ENCODE measurements around the gene ZFP69B.
A peak's percentile ranks its signal among the peaks of the same experiment; 100 is the strongest.
"Not testable (repeated sequence)": the region's sequence is repeated elsewhere in the genome, so short reads cannot be mapped to it uniquely, and the experiment has no call there.

Gene ZFP69B

DNA sequence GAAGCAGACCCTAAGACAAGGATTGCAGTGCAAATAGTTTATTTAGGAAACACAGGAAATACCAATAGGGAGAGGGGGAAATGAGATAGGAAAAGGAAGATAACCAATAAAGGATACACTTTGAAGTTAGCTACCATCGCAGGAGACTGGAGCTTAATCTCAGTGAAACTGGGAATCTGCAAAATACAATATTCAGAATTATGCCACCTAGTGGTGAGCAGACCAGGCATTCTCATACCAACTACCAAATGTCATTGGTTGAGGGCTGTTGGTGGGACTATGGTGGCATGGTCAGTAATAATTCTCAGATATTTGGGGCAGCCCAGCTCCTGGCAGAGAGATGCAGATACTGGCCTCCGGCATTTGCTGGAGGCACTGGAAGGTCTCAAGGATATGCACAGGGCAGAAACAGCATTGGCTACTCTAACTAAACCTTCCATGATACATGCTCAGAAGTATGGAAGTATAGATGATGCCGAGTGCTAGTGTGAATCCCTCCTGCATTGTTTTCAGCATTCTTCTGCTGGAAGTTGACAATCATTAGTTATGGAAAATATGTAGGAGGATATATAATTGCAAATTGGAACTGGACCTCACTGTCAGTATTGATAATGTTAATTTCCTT, 11.8 kb upstream of the ZFP69B start:
- no peak for DNase-seq

DNA sequence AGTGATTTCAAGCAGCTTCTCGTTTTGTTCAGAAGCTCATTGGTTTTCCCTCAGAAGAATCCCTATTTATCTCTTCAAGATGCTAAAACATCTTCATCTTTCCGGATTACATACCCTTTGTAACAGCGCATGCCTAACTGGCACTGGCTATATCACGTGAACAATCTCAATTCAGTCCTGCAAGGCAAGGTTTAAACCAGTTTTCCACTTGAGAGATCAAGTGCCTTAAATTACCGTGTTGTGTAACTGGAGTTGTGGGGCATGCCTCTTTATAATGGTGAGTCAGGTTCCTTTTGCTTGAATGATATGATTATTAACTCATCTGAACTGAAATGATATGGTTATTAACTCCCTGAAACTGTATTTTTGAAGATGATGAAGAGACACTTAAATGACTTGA, 11.0 kb upstream of the ZFP69B start:
- no peak for DNase-seq

DNA sequence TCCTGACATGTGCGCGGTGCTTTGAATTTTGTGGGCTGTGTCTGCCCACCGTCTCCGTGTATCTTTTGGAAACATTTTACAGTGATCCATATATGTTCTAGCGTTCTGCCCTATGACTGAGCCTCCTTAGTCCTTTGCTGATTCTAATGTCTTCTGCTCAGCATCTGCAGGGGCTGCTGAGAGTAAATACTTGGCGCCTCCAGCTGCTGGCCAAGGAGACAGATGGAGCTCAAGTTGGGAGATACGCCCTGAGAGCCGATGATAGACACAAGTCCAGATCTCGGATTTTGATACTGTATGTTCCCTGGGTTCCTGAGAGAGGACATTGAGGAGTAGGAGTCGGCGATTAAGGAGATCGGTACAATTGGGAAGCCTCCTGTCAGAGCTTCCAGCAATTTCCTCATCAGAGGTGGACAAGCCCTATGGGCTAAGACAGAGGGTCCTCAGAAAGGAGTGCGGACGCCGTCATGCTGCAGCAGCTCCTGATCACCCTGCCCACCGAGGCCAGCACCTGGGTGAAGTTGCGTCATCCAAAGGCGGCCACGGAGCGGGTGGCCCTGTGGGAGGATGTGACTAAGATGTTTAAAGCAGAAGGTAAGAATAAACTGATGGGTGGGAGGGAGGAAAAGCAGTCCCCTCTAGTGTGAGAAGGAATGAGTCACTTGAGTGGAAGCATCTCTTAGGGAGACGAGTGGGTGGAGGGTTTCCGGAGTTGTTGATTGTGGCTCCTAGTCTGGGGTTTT, 390 bp downstream of the ZFP69B start:
- no peak for DNase-seq

DNA sequence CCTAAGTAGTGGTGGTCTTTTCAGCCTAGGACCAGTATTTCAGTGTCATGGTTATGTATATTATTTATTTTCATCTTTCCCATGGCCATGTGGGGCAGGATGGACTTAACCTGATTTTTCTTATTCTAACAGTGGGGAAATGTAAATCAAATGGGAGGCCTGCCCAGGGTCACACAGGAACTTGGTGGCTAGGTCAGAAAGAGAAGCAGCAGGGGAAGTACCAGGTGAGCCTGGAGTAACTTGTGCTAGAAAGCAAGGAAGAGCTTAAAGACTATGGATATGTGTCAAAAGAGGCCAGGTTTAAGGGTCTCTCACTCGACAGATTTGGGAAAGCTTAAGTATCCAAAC, 936 bp downstream of the ZFP69B start:
- no peak for DNase-seq

DNA sequence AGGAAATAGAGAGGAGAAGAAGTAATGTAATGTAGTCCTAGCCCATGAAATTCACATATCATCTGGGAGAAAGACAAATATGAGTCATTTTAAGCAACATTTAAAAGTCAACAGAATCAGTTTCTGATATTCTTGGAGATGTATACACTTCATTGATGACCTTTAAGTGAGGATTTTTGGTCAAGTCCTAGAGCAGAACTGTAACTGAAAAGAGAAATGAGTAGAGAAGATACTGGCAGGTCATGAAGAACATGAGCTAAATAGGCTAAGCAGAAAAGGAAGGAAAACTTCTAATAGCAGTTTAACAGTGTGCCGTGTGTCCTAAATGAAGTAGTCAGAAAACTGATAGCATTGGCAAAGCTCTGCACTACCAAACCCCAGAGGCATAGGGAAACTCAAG, 4.6 kb downstream of the ZFP69B start:
- no peak for DNase-seq

DNA sequence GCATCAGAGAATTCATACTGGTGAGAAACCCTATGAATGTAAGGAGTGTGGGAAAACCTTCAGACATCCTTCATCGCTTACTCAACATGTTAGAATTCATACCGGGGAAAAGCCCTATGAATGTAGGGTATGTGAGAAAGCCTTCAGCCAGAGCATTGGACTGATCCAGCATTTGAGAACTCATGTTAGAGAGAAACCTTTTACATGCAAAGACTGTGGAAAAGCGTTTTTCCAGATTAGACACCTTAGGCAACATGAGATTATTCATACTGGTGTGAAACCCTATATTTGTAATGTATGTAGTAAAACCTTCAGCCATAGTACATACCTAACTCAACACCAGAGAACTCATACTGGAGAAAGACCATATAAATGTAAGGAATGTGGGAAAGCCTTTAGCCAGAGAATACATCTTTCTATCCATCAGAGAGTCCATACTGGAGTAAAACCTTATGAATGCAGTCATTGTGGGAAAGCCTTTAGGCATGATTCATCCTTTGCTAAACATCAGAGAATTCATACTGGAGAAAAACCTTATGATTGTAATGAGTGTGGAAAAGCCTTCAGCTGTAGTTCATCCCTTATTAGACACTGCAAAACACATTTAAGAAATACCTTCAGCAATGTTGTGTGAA, 12.8 kb downstream of the ZFP69B start:
- no peak for DNase-seq

DNA sequence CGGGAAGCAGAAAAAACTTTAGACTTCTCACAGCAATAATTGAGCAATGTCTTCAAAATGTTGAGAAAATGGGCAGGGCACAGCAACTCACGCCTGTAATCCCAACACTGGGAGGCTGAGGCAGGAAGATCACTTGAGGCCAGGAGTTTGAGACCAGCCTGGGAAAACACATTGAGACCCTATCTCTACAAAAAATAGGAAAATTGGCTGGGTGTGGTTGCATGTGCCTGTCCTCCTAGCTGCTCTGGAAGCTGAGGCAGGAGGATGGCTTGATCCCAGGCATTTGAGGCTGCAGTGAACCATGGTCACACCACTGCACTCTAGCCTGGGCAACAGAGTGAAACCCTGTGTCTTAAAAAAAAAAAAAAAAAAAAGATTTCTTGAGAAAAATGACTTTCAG, 19.1 kb downstream of the ZFP69B start:
- no peak for DNase-seq

DNA sequence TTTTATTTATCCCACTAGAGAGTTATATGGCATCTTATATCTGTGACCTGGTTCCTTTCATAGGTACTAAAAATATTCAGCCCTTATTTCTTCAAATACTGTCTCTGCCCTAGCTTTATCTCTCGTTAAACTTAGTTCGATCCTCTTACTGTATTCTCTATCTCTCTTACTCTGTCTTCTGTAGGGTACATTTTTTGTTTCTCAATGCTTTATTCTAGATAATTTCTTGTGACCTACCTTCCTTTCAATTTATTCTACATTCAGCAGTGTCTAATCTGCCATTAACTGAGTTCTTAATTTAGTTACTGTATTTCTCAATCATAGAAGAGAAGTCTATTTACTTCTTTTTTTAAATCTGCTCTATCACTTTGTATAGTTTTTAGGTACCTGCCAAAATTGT, 25.0 kb downstream of the ZFP69B start:
- DNase-seq, result no peak

DNA sequence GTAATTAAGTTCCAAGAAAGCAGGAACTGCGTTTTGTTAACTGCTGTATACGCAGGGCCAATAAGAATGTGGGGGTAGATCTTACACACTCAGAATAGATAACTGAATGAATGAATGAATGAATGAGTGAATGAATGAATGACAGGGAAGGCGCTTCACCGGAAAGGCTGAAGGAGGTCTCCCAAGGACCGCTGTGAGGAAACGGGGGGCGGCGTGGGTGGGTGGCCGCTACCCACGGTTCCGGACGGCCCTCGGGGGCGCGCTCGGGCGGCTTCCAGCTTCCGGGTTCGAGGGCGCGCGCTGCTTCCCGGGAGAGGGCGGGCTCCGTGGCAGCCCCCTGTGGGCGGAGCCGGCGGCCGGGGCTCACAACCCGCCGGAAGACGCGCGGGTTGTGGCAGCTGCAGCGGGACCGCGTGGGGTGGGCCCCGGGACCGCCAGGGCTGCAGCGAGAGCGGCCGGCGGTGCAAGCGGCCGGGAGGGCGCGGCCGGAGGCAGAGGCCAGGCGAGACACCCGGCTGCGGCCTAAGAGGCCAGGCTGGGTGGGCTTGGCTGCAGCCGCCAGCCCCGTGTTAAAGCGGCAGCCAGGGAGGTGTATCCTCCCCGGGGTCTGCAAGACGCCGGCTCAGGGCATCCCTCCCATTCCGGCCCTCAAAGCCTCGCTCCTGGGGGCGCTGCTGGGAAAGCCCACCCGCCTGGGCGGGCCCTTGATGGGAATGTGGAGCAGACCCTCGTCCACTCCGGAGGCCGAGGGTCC, 26.8 kb downstream of the ZFP69B start, which contains the start of gene ZFP69:
TSS of gene ZFP69 (plus strand) at position 367 of the 754 bp plus-strand sequence. CDS start 2,072 bp downstream, outside the sequence.
- DNase-seq, result peak; percentile 21 to 34

DNA sequence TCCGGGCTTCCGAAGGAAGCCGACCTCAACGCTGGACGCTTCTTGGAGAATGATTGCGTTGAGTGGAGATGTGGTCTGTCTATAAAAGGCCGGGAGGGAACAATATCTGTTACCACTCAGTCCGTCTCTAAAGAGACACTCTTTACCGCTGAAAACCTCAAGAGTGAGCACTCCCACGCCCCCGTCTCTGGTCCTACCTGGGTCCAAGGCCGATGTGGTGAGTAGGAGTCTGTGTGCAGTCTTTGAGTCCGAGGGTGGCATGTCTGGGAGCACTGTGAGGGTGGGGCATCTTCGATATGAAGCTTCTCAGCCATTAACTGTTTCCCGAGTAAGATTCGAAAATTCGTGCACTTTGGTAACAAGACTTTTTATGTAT, 27.4 kb downstream of the ZFP69B start:
- no peak for DNase-seq

DNA sequence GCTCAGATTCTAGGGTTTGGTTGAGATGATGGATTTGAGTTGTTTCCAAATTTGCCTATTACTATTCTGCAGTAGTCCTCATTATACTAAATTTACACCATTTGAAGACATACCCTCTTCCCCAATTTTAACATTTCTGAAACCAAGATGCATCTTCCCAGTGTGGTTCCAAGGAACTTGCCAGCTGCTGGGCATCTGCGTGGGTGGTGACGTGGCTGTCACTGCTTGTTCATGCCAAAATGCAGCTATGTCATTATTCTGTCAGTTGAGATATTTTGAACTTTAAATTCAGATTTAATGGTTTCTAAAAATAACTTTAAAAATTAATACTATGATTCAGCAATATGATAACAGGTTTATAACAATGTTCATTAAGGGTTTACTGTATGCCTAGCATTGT, 28.0 kb downstream of the ZFP69B start:
- no peak for DNase-seq

DNA sequence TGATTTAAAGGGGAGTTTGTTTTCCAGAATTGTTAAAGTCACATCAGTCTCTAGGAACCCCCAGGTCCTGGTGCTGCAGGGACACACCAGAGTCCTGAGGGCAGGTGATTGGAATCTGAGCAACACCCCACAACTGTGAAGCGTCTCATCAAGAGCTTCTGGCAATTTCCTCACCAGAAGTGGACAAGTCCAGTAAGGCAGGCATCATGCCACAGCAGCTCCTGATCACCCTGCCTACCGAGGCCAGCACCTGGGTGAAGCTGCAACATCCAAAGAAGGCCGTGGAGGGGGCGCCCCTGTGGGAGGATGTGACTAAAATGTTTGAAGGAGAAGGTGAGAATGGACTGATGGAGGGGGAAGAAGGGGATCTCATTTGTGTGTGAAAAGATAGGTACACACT, 28.9 kb downstream of the ZFP69B start:
- DNase-seq, result no peak

DNA sequence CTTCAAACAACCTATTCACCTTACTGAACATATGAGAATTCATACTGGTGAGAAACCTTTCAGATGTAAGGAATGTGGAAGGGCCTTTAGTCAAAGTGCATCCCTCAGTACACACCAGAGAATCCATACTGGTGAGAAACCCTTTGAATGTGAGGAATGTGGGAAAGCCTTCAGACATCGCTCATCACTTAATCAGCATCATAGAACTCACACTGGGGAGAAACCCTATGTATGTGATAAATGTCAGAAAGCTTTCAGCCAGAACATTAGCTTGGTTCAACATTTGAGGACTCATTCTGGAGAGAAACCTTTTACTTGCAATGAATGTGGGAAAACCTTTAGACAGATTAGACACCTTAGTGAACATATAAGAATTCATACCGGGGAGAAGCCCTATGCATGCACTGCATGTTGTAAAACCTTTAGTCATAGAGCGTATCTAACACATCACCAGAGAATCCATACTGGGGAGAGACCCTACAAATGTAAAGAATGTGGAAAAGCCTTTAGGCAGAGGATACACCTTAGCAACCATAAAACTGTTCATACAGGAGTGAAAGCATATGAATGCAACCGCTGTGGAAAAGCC, 45.1 kb downstream of the ZFP69B start:
- DNase-seq, result no peak

DNA sequence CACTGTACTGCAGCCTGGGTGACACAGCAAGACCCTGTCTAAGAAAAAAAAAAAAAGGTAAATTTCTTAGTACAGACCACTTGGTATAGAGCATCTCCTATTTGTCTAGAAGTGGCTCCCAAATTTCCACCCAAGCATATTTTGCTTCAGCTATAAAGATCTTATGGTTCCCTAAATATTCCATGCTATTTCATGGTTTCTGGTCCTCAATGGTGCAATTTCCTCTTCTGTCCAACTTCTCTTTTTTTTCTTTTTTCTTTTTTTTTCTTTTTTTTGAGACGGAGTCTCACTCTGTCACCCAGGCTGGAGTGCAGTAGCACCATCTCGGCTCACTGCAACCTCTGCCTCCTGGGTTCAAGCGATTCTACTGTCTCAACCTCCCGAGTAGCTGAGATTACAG, 52.4 kb downstream of the ZFP69B start:
- DNase-seq, result not testable (repeated sequence)

DNA sequence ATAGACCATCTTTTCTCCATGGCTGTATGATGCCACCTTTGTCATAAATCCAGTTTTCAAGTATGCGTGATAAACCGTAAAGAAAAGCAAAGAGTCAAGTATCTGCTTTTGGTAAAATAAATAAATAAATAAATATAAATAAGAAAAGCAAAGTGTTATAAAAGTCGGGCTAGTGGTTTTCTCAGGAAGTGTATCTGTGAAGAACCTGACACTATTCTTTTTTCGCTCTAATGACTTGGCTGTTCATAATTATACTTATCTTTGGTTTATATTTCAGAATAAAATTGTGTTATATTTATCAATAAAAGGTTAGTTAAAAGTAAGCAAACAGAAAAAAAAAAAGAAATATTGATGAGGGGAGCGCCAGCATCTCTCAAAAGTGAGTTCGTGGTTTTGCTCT, 57.7 kb downstream of the ZFP69B start:
- DNase-seq, result no peak

DNA sequence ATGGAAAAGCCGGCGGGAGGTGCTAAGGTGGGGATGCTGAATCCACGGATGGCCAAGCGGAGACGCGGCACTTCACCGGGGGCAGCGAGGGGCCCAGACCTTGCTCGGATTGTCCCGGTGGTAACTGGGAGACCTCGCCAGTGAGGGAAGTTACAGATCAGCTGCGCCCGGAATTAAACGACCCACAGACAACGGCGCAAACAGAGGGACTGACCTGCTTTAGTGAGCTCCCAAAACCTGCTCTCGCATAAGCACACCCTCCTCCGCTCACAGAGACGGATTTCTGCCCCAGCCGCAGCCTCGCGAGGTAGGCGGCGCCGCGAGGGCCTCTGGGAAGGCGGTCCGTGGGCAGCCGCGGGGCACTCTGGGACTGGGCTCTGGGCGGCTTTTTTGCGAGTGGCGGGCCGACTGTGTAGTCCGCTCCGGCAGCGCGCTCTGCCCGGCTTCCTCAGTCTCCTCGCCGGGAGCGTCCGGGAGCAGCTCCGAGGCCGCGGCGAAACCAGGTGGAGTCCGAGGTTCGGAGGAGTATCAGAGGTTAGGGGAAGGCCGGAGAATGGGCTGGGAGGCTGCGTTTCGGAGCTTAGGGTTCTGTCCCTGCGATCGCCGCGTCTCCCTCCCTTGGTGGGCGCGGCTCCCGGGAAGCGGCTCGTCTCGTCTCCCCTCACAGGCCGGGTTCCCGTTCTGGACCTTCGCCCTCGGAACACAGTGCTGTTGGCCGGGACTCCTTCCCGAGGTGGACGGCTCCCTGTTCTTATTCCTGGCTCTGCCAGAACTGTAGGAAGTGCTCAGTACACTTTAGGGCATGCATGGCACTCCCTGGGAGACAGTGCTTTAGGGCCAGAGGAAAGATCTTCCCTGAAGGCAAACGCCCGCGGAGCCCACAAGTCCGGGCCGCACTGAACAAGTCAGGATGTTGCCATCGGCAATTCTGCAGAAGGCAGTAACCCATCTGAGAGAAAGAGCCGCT, 58.4 kb downstream of the ZFP69B start, which contains the start of gene EXO5:
TSS of gene EXO5 (plus strand) at position 393 of the 967 bp plus-strand sequence. CDS start 5,778 bp downstream, outside the sequence.
- peak; percentile 59 to 65 for DNase-seq

Measured in bone marrow (tissue), 2 donors.